HG03108 (cell line): ENCODE measurements around the gene PTPN3.

Source experiments
- ATAC-seq: cut with Tn5 transposase; IDR thresholded peaks from one replicate; pipeline ENCODE4 v1.9.1; 2021; ENCODE audit warnings: moderate library complexity; ENCODE audit not compliant: unreplicated experiment

PTPN3 gene

GRCh38 chr9:109427886-109428285, 70.2 kb downstream of the PTPN3 start:
- ATAC-seq = no peak

- ATAC-seq = no peak
These were observed 71.3 kb downstream of the PTPN3 start for GRCh38 chr9:109426626-109427402.

GRCh38 chr9:109424618-109425017, 73.5 kb downstream of the PTPN3 start:
- ATAC-seq = no peak

GRCh38 chr9:109423877-109424276, 74.2 kb downstream of the PTPN3 start:
- no peak for ATAC-seq

GRCh38 chr9:109422641-109423040, 75.5 kb downstream of the PTPN3 start:
- peak; percentile 83 for ATAC-seq

- ATAC-seq = no peak
These were observed 76.8 kb downstream of the PTPN3 start for GRCh38 chr9:109421026-109421970.

GRCh38 chr9:109419531-109419930, 78.6 kb downstream of the PTPN3 start:
- ATAC-seq = no peak

GRCh38 chr9:109418827-109419226, 79.3 kb downstream of the PTPN3 start:
- no peak for ATAC-seq

- ATAC-seq = no peak
These were observed 80.2 kb downstream of the PTPN3 start for GRCh38 chr9:109417585-109418544.

GRCh38 chr9:109417054-109417453, 81.1 kb downstream of the PTPN3 start:
- ATAC-seq = no peak

- ATAC-seq = peak; percentile 57
These were observed 81.9 kb downstream of the PTPN3 start for GRCh38 chr9:109416135-109416706.

- ATAC-seq = no peak
These were observed 83.9 kb downstream of the PTPN3 start for GRCh38 chr9:109414125-109414785.

- peak; percentile 43 for ATAC-seq
These were observed 86.2 kb downstream of the PTPN3 start for GRCh38 chr9:109411798-109412352.

GRCh38 chr9:109411069-109411761, 86.9 kb downstream of the PTPN3 start:
- ATAC-seq = peak; percentile 78

GRCh38 chr9:109409773-109410397, 88.2 kb downstream of the PTPN3 start:
- ATAC-seq = no peak

GRCh38 chr9:109408759-109409462, 89.2 kb downstream of the PTPN3 start:
- no peak for ATAC-seq

- no peak for ATAC-seq
These were observed 94.3 kb downstream of the PTPN3 start for GRCh38 chr9:109403766-109404320.

GRCh38 chr9:109403116-109403515, 95.0 kb downstream of the PTPN3 start:
- ATAC-seq = no peak
